GM18508 (cell line): Measurements from ENCODE around the gene EFCAB10.
"Not testable (repeated sequence)": the region's sequence is repeated elsewhere in the genome, so short reads cannot be mapped to it uniquely, and the experiment has no call there.

ENCODE experiments used
- ATAC-seq: cut with Tn5 transposase; IDR thresholded peaks from one replicate; pipeline ENCODE4 v1.9.1; 2021; ENCODE audit warnings: moderate number of reproducible peaks; ENCODE audit not compliant: insufficient read depth, unreplicated experiment

Gene EFCAB10

GRCh38 chr7:105532709-105533460, 48.4 kb downstream of the EFCAB10 start:
- ATAC-seq = no peak

DNA sequence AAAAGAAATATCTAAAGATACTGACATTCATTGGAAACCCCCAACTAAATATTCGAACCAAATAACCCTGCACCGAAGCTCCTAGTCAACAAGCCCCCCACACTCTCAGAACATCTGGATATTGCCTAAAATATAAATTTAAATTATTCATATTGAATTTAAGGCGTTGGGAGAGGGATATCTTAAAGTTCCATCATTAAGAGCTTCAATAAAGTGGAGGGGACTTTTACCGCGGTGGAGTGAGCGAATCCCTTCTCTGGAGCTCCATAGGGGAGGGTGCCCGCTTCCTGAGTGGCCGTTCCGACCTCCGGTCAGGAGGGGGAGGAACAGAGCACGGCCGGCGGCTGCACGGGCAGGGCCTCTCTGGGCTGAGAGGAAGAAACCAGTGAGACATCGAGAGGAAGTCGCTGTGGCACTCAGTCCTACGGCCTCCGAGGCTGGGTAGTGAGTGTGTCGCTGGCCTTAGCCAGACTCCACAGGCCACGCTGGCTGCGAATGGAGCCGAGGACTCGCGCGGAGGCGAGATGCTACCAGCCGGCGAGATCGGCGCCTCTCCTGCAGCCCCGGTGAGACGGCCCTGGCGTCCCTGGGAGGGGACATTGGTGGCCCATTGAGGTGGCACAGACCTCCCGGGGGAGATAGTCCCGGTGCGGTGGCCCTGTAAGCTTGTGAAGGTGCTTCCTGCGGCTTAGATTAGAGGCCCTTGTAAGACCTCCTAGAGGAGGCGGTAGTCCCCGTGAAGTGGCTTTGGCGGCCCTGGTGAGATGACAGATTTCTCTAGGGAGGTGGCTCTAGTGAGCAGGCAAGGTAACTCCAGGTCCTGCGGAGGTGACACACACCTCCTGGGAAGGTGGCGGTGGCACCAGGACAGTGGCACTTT, 49.3 kb downstream of the EFCAB10 start, which contains the start of gene RINT1:
Gene RINT1, plus strand, starts transcription at position 410 of the 880 bp plus-strand sequence. Its CDS starts 115 bp downstream, at position 525.
- peak; percentile 86 for ATAC-seq

GRCh38 chr7:105530546-105530945, 50.7 kb downstream of the EFCAB10 start:
- no peak for ATAC-seq

GRCh38 chr7:105530126-105530525, 51.2 kb downstream of the EFCAB10 start:
- ATAC-seq = no peak

GRCh38 chr7:105527737-105528136, 53.6 kb downstream of the EFCAB10 start:
- ATAC-seq = not testable (repeated sequence)

DNA sequence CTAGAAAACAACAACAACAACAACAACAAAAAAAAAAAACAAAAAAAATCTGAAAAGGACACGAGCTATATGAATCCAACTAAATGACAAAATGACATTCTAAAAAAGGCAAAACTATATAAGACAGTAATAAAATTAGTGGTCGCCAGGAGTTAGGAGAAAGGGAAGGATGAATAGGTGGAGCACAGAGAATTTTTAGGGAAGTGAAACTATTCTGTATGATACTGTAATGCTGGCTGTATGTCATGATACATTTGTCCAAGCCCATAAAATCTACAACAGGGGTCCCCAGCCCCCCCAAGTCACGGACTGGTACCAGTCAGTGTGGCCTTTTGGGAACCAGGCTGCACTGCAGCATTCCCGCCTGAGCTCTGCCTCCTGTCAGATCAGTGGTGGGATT, 56.5 kb downstream of the EFCAB10 start:
- ATAC-seq = no peak

- ATAC-seq = not testable (repeated sequence)
Measured at GRCh38 chr7:105524423-105524822, 56.9 kb downstream of the EFCAB10 start.

GRCh38 chr7:105521717-105522463, 59.4 kb downstream of the EFCAB10 start, which contains the start of gene PUS7:
Gene PUS7 (minus strand): TSS chr7:105522271. CDS start chr7:105508512, 13,759 bp downstream.
- peak; percentile 51 for ATAC-seq

GRCh38 chr7:105521027-105521716, 60.1 kb downstream of the EFCAB10 start:
- ATAC-seq = peak; percentile 16

DNA sequence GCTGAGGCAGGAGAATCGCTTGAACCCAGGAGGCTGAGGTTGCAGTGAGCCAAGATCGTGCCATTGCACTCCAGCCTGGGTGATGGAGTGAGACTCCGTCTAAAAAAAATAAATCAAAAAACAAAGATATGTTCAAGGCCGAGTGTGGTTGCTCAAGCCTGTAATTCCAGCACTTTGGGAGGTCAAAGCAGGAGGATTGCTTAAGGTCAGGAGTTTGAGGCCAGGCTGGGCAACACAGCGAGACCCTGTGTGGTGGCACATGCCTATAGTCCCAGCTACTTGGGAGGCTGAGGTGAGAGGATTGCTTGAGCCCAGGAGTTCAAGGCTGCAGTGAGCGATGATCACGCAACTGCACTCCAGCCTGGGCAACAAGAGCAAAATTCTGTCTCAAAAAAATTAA, 60.7 kb downstream of the EFCAB10 start:
- not testable (repeated sequence) for ATAC-seq

GRCh38 chr7:105519353-105519752, 61.9 kb downstream of the EFCAB10 start:
- ATAC-seq = no peak

DNA sequence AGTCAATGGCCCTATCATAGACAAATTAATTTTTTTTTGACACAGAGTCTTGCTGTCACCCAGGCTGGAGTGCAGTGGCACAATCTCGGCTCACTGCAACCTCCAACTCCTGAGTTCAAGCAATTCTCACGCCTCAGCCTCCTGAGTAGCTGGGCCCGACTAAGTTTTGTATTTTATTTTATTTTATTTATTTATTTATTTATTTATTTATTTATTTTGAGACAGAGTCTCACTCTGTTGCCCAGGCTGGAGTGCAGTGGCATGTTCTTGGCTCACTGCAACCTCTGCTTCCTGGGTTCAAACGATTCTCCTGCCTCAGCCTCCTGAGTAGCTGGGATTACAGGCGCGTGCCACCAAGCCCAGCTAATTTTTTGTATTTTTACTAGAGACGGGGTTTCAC, 65.7 kb downstream of the EFCAB10 start:
- not testable (repeated sequence) for ATAC-seq
